Vein endothelial cell (primary cell): ENCODE data around the gene NPAS2. TPM values are rescaled to one million over a fixed set of nuclear protein-coding genes. Genes with fewer than 3 reads are reported as not detected.

ENCODE experiments used
- total RNA-seq: library from RNA; depleted of rRNA; stranded (reverse); fragments of >200 nt; gene quantifications from 2 replicates; pipeline ENCODE4 v1.2.3, GENCODE V29; 2012

NPAS2 gene, protein sequence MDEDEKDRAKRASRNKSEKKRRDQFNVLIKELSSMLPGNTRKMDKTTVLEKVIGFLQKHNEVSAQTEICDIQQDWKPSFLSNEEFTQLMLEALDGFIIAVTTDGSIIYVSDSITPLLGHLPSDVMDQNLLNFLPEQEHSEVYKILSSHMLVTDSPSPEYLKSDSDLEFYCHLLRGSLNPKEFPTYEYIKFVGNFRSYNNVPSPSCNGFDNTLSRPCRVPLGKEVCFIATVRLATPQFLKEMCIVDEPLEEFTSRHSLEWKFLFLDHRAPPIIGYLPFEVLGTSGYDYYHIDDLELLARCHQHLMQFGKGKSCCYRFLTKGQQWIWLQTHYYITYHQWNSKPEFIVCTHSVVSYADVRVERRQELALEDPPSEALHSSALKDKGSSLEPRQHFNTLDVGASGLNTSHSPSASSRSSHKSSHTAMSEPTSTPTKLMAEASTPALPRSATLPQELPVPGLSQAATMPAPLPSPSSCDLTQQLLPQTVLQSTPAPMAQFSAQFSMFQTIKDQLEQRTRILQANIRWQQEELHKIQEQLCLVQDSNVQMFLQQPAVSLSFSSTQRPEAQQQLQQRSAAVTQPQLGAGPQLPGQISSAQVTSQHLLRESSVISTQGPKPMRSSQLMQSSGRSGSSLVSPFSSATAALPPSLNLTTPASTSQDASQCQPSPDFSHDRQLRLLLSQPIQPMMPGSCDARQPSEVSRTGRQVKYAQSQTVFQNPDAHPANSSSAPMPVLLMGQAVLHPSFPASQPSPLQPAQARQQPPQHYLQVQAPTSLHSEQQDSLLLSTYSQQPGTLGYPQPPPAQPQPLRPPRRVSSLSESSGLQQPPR
- total RNA-seq: 12.7 and 32.3 TPM in 2 replicates

DNA sequence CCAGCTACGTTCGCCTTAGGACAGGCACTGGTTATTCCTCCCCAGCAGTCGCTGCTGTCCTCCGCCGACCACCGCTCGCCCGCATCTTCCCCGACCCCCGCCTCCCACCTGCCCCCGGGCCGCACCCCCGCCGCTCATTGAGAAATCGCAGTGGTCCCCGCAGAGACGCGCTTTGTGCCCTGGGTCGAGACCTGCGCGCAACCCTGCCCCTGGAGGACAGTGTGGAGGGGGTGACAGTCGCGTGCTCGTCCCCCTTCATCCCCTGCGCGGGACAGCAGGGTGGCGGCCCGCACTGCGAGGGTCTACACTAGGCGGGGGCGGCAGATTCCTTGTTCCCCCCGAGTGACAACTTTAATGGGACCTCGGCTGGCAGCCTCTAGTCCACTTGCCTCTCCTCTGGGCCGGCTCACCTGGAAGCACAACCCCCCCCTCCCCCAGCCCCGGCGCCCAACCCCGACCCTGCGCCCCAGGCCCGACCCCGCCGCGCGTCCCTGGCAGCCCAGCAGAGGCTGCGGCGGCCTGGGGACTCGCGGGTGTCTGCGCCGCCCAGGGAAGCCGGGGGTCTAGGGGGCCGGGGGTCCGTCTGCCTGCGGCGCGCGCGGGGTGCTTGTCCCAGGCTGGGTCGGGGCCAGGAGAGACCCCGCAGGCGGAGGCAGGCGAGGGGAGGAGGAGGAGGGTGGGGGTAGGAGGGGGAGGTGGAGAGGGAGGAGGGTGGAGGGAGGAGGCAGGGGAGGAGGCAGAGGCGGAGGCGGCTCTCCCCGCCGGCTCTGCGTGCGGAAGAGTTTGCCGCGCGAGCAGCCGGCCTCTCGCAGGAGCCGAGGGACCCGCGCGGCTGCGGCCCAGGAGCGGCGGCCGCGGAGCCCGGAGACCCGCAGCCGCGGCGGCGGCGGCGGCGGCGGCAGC is at the start of gene NPAS2:
NPAS2 (plus strand) TSS at position 770 of the 903 bp plus-strand sequence. CDS start 84,616 bp downstream, outside the sequence.

DNA sequence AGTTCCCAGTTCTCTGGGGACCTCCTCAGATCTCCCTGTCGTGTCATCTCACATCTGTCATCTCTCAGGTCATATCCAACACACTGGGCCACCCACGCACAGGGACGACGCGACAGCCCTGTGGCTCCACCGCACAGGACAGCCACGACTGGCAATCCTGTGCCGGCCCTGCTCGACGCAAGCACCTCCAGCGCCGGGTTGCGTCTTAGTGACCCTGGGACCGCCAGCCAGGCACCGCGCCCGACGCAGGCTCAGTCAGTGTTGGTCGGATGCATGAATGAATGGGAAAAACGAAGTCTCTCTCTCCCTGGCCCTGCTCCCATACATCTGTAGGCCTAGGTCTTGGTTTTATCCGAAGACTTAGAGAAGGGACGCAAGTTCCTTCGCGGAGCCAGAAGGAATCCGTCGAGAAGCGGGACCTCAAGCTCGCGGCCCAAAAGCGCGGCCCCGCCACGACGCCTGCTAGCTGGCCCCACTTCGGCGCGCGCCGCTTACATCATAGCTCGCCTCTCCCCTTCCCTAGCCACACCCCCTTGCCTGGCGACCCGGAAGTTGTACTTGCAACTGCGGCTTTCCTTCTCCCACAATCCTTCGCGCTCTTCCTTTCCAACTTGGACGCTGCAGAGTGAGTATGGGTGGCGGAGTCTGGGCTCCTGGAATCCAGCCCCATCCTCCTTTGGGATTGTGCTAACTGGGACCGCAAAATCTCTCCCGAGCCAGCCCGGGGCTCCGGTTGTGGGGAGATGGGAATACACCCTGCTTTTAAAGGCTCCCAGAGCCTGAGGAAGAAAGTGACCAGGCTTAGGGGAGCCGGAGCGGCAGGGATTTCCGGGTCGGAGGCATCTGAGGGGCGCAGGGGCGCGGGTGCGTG is 182.0 kb downstream of the NPAS2 start, which contains the start of gene RPL31:
RPL31 (plus strand) TSS at position 599 of the 871 bp plus-strand sequence. CDS start 413 bp downstream, outside the sequence.

Other genes with a start within 250 kb of the NPAS2 start
- gene RPL31, start 182.2 kb downstream of the NPAS2 start, total RNA-seq: 759 and 1,275 TPM in 2 replicates